ENCODE measurements around the gene TICRR.

DNA sequence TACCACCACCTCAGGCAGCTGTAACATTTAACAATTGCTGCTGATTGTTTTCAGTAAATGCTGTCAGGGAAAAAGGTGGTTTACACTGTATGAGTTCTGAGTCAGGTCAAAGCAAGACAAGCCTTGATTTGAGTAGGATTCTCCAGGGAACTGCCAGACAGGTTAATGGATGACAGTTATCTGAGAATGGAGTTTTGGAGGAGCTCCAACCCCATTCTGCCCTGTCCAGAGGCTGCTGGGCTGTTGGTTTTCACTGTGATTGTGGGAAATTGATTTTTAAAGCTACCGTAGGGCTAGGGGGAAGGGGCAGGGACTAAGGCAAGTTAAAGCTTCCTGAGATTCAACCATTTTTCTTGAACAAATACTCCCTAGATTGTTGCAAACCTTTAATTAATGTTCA is 39.9 kb downstream of the TICRR start:
- TF ChIP-seq POLR2A (IDR thresholded peaks at IDR 0.05): no peak
- TF ChIP-seq, protein P1, sequence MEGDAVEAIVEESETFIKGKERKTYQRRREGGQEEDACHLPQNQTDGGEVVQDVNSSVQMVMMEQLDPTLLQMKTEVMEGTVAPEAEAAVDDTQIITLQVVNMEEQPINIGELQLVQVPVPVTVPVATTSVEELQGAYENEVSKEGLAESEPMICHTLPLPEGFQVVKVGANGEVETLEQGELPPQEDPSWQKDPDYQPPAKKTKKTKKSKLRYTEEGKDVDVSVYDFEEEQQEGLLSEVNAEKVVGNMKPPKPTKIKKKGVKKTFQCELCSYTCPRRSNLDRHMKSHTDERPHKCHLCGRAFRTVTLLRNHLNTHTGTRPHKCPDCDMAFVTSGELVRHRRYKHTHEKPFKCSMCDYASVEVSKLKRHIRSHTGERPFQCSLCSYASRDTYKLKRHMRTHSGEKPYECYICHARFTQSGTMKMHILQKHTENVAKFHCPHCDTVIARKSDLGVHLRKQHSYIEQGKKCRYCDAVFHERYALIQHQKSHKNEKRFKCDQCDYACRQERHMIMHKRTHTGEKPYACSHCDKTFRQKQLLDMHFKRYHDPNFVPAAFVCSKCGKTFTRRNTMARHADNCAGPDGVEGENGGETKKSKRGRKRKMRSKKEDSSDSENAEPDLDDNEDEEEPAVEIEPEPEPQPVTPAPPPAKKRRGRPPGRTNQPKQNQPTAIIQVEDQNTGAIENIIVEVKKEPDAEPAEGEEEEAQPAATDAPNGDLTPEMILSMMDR (IDR thresholded peaks at IDR 0.05): no peak

Measured in vagina (tissue), 2 donors.